ENCODE results near the gene PKN1.

DNA sequence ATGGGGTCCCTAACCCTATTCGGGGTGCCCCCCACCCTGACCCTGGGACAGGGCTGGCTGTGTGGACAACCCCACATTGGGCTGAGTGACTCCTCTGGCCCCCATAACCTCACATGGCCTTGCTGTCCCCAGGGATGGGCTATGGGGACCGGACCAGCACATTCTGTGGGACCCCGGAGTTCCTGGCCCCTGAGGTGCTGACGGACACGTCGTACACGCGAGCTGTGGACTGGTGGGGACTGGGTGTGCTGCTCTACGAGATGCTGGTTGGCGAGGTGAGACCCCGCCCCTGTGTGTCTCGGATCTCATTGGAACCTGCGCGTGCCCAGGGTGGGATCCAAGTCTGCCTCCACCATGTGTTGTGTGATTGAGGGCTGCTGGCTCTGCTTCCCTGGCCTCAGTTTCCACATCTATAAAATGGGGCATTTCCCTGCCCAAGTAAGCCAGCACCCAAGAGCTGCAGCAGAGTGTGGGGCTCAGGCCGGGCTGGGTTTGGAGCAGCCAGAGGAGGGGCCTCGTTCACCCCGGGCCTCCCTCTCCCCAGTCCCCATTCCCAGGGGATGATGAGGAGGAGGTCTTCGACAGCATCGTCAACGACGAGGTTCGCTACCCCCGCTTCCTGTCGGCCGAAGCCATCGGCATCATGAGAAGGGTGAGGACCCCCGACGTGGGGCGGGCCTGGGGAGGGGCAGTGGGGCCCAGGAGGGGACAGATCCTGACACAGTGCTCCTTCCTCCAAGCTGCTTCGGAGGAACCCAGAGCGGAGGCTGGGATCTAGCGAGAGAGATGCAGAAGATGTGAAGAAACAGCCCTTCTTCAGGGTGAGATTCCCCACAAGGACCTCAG lies 37.1 kb downstream of the PKN1 start:
- TF ChIP-seq, protein P1, sequence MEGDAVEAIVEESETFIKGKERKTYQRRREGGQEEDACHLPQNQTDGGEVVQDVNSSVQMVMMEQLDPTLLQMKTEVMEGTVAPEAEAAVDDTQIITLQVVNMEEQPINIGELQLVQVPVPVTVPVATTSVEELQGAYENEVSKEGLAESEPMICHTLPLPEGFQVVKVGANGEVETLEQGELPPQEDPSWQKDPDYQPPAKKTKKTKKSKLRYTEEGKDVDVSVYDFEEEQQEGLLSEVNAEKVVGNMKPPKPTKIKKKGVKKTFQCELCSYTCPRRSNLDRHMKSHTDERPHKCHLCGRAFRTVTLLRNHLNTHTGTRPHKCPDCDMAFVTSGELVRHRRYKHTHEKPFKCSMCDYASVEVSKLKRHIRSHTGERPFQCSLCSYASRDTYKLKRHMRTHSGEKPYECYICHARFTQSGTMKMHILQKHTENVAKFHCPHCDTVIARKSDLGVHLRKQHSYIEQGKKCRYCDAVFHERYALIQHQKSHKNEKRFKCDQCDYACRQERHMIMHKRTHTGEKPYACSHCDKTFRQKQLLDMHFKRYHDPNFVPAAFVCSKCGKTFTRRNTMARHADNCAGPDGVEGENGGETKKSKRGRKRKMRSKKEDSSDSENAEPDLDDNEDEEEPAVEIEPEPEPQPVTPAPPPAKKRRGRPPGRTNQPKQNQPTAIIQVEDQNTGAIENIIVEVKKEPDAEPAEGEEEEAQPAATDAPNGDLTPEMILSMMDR (conservative IDR thresholded peaks at IDR 0.05) = no peak
- no peak for TF ChIP-seq ZFX (IDR thresholded peaks at IDR 0.05)

Measured in C4-2B (cell line).